Breast epithelium (tissue), 4 donors: ENCODE results near the gene GMDS. TPM values are rescaled to one million over a fixed set of nuclear protein-coding genes. Genes with fewer than 3 reads are reported as not detected.

Experiments
- DNase-seq, 2 donors: peaks; one replicate each; pipeline ENCODE4 v3.0.0-alpha.2; 2019; ENCODE audit warnings: low spot score in 2 of 2
- H3K27ac ChIP-seq, 2 donors: fragments of 200-600 bp; sonication (generic) in 1 of 2; one replicate each; pipeline ENCODE4 v1.5.1; 2016 to 2019; ENCODE audit warnings: mild to moderate bottlenecking in 1 of 2
- H3K27me3 ChIP-seq, 2 donors: fragments of 200-600 bp; sonication (generic) in 1 of 2; one replicate each; pipeline versions ENCODE4 v1.5.1 to v1.6.0; 2017 to 2019; ENCODE audit warnings: control low read depth in 1 of 2, mild to moderate bottlenecking in 1 of 2
- H3K36me3 ChIP-seq: fragments of 200-600 bp; one replicate; pipeline ENCODE4 v1.5.1; 2019
- H3K4me1 ChIP-seq, 2 donors: fragments of 200-600 bp; sonication (generic); one replicate each; pipeline ENCODE4 v1.5.1; 2016 to 2019; ENCODE audit warnings: control low read depth in 1 of 2
- H3K4me3 ChIP-seq, 3 donors: fragments of 200-600 bp; sonication (generic); 1 replicate in 2 of 3; 2 replicates in 1 of 3; pipeline ENCODE4 v1.5.1; 2016 to 2019; ENCODE audit warnings: mild to moderate bottlenecking in 3 of 3, moderate library complexity in 2 of 3
- H3K9me3 ChIP-seq, 2 donors: fragments of 200-600 bp; sonication (generic) in 1 of 2; one replicate each; pipeline ENCODE4 v1.5.1; 2016 to 2019; ENCODE audit warnings: control low read depth in 1 of 2
- POLR2A ChIP-seq: fragments of 450-650 bp; IDR thresholded peaks from one replicate; pipeline ENCODE4 v1.6.1; 2016; ENCODE audit warnings: antibody characterized with exemption, mild to moderate bottlenecking, moderate library complexity
- POLR2AphosphoS5 ChIP-seq, 3 donors: sonication (generic); formaldehyde crosslinking; IDR thresholded peaks; one replicate each; pipeline ENCODE4 v1.6.1; 2017; ENCODE audit warnings: antibody characterized with exemption in 3 of 3
- intact Hi-C: fragments of 100-400 bp; cut with DNase I; formaldehyde crosslinking; loops from one replicate; pipeline ENCODE4 v1.15.1; 2023; ENCODE audit warnings: low total_unique reads
- total RNA-seq, 3 donors: library from RNA; depleted of rRNA; stranded (reverse); fragments of >200 nt; gene quantifications; one replicate each; pipeline ENCODE4 v1.1.0, GENCODE V29; 2016
- TF ChIP-seq, protein P1 (sequence below), 3 donors: fragments of 450-650 bp; IDR thresholded peaks; one replicate each; pipeline ENCODE4 v1.5.1; 2016 to 2017; ENCODE audit warnings: antibody characterized with exemption in 3 of 3, mild to moderate bottlenecking in 3 of 3, moderate library complexity in 3 of 3

GMDS gene
- total RNA-seq, 3 donors from 2014 or later = 7.5 to 29.2 (median 17.0) TPM

DNA sequence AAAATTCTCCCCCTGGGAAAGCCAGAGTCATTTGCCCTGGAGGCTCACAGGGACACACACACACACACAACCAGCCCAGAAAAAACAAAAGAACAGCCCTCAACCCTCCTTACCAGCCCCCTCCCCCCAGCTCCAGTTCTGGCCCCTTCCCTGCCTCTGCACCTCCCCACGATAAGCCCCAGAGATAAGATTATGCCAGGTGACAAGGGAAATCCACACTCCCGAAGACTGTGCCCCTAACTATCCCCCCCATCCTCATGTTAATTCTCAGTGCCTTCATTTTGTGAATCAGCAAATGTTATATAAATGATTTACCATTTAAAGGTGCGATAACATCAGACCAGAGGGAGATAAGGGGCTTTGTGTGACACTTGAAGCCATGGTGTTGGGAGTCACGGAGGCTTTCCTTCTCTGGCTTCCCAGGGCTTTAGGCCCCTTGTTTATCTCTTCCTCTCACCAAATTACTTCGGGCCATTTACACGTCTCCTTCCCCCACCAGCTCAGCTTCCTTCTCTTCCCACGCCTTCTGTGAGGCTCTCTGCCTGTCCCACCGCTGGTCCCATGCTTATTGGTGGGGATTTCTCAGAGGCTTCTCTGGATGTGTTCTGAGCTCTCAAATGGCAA is 648.2 kb downstream of the GMDS start:
- intact Hi-C loops = loop anchor here (10.0 kb wide), 1 partner anchor 1038 kb away; no protein-coding TSS in a partner anchor
- Histone ChIP-seq H3K4me3 (no peak overlapping the region), H3K36me3 (no peaks in the 10 kb centered on the region), H3K4me1 (peaks cover 0 to 9% of the 10 kb centered on the region in 2 donors), H3K27ac (no peak overlapping the region), H3K27me3 (peaks cover 5 to 20% of the 10 kb centered on the region in 2 donors), H3K9me3 (no peaks in the 10 kb centered on the region)
- TF ChIP-seq, protein P1, sequence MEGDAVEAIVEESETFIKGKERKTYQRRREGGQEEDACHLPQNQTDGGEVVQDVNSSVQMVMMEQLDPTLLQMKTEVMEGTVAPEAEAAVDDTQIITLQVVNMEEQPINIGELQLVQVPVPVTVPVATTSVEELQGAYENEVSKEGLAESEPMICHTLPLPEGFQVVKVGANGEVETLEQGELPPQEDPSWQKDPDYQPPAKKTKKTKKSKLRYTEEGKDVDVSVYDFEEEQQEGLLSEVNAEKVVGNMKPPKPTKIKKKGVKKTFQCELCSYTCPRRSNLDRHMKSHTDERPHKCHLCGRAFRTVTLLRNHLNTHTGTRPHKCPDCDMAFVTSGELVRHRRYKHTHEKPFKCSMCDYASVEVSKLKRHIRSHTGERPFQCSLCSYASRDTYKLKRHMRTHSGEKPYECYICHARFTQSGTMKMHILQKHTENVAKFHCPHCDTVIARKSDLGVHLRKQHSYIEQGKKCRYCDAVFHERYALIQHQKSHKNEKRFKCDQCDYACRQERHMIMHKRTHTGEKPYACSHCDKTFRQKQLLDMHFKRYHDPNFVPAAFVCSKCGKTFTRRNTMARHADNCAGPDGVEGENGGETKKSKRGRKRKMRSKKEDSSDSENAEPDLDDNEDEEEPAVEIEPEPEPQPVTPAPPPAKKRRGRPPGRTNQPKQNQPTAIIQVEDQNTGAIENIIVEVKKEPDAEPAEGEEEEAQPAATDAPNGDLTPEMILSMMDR (IDR thresholded peaks at IDR 0.05) = no peak
- no peak for TF ChIP-seq POLR2A
- no peak for TF ChIP-seq POLR2AphosphoS5 (IDR thresholded peaks at IDR 0.05)
- DNase-seq = no peak

DNA sequence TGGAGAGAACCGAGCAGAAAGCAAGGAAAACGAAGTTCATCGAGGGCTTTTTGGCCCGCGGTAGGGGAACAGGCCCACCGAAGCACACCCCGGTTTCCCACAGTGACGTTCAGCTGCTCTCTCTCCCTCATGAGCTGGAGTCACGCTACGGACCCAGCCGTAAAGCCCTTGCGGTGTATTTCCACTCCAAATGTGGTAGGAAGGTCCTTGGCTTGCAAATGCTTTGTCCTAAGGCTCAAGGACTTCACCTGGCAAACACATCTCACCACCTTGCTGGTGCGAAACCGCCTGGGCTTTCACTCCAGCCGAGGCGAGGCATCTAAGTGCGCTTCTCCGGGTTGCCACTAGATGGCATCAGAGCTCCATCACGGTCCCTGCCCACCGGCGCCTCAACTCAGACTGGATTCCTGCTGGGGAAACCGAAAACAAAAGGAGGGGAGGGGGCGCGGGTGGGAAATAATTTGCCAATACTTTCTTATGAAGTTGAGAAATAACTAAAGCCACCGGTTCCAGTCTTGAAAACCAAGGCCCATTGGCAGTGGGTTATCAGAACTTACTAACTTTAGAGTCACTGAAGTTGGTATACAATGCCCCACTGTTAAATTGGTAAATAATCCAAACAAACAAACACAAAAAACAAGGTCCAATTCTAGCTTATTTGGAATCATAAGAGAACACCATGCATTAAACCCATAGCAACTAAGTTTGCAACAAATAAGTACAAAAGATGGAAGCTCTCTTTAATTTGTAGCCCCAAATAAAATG is 649.1 kb downstream of the GMDS start:
- Histone ChIP-seq H3K4me3 (peak overlapping the region in 1 of 3 donors; percentile 48), H3K4me1 (peaks cover 0 to 9% of the 10 kb centered on the region in 2 donors), H3K27me3 (peaks cover 5 to 13% of the 10 kb centered on the region in 2 donors), H3K9me3 (no peaks in the 10 kb centered on the region), H3K27ac (peak overlapping the region in 1 of 2 donors; percentile 33), H3K36me3 (no peaks in the 10 kb centered on the region)
- TF ChIP-seq POLR2AphosphoS5 (IDR thresholded peaks at IDR 0.05) = no peak
- TF ChIP-seq, protein P1 (IDR thresholded peaks at IDR 0.05) = peak; percentile 88 to 93 (median 93)
- TF ChIP-seq POLR2A = no peak
- intact Hi-C loops = loop anchor here (10.0 kb wide), 1 partner anchor 1039 kb away; no protein-coding TSS in a partner anchor
- peak in 1 of 2 donors; percentile 82 for DNase-seq

DNA sequence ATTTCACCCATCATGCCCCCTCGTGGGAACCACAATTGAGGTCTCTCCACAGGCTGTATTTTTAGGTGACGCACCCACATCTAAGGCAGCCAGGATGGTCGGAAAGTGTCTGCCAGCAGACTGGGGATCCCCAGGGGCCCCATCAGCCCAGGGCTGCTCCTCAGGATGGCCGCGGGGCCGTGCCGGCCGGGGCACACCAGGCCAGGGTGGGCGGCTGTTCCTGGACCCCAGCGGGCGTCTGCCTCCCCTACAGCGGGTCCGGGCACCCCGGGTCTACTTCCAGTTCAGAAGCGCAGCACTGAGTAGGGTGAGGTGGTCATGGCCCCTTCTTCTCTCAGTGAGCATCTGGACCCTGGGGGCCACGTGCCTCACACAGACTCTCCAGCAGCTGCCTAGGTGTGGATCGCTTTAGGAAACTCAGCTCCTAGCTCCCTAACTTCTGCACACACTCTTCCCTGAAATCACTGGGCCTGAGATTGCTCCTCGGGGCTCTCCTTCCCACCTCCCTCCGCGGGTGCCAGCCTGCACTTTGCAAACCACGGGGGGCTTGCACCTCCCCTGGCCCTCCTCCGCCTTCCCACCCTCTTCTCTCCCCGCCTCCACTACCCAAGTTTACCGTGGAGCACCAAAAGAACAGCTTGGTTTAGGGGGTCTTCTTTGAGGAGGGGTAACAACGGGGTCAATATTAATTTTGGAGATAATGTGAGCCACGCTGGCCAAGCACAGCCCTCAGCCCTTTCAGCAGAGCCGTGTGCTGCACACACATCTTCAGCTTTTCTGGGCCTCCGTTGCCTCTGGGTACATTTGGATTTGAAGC is 649.9 kb downstream of the GMDS start:
- Histone ChIP-seq H3K27ac (no peak overlapping the region), H3K4me3 (peak overlapping the region in 1 of 3 donors; percentile 48), H3K9me3 (no peaks in the 10 kb centered on the region), H3K27me3 (peaks cover 5 to 11% of the 10 kb centered on the region in 2 donors), H3K4me1 (peaks cover 0 to 9% of the 10 kb centered on the region in 2 donors), H3K36me3 (no peaks in the 10 kb centered on the region)
- DNase-seq = no peak
- TF ChIP-seq, protein P1 (IDR thresholded peaks at IDR 0.05) = no peak
- TF ChIP-seq POLR2A = no peak
- TF ChIP-seq POLR2AphosphoS5 (IDR thresholded peaks at IDR 0.05) = no peak
- intact Hi-C loops = loop anchor here (10.0 kb wide), 1 partner anchor 1039 kb away; no protein-coding TSS in a partner anchor

DNA sequence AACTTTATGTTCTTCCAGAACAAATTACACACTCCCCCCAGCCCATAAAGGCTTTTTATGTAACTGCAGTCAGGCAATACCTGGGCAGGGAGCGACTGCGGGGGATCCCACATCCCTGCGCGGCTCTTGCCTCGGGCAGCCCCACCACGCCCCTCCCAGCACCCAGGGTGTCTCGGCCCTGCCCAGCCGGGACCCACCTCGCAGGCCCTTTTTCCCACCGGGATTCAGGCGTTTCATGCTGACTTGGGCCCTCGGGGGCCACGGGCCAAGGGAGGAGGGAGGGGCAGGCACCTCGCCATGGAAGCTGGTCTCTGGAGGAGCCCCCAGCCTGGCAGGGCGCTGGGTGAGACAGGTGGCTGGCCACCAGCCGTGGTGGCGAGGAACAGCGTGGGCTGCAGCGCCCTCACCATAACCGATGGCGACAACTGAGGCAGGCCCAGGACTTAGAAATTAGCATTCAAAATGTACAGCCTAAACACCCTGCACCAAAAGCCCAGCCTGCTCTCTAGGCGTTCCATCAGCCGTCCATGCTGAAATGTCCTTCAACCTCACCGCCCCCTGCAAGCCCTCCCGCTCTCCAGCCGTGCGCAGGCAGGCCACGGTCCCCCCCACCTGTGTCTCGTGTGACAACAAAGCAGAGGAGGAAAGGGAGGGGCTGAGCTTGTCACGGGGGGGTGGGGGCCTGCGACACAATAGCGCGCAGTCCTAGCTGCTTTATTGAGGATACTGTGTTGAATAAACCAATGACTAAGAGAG is 650.8 kb downstream of the GMDS start:
- H3K4me1 ChIP-seq = peaks cover 0 to 9% of the 10 kb centered on the region in 2 donors
- peak overlapping the region in 2 of 3 donors; percentile 41 to 60 for H3K4me3 ChIP-seq
- intact Hi-C loops = loop anchor here (10.0 kb wide), 1 partner anchor 1040 kb away; no protein-coding TSS in a partner anchor
- DNase-seq = no peak
- H3K27ac ChIP-seq = peak overlapping the region; percentile 54 to 66
- TF ChIP-seq, protein P1 (IDR thresholded peaks at IDR 0.05) = no peak
- TF ChIP-seq POLR2A = no peak
- TF ChIP-seq POLR2AphosphoS5 (IDR thresholded peaks at IDR 0.05) = no peak
- no peaks in the 10 kb centered on the region for H3K9me3 ChIP-seq
- peaks cover 5 to 11% of the 10 kb centered on the region in 2 donors for H3K27me3 ChIP-seq
- H3K36me3 ChIP-seq = no peaks in the 10 kb centered on the region
